Measurements from ENCODE around the gene OTUD3.

OTUD3 gene

DNA sequence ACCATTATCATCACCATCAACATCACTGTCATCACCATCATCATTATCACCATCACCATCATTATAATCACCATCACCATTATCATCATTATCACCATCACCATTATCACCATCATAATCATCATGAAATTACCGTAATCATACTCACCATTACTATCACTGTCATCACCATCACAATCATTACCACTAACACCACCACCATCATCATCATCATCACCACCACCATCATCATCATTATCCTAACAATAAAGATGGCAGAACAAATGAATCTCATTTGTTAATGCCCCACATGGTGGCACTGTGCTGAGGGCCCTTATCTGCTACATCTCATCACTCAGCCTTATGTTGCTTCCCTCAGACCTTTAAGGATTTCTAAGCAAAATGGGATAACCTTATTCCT, 50.7 kb downstream of the OTUD3 start:
- H3K4me3 ChIP-seq (ENCODE audit: insufficient read depth, low read length, poor library complexity, severe bottlenecking), result no peak overlapping the region
- H2AFZ ChIP-seq (ENCODE audit: low read depth, low read length, severe bottlenecking), result no peak overlapping the region

DNA sequence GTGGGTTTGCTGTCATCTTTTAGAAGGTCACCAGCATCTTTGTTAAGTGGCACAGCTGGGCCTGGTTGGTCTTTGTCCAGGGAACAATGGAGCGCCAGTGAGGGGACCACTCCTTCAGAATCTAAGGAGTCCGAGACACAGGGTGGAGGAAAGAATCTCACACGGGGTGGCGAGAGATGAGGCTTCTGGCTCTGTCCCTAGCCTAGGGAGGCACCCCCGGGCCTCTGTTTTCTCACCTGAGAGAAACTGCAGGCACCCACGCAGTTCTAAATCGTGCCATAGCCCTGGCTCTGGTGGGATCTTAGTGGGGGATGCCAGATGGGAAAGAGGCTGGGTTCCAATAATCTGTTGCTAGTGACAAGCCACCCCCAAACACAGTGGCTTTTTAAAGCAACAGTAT, 52.1 kb downstream of the OTUD3 start:
- H3K36me3 ChIP-seq (ENCODE audit: low read length), result no peaks in the 10 kb centered on the region
- no peak for TF ChIP-seq EZH2phosphoT487 (conservative IDR thresholded peaks at IDR 0.05; ENCODE audit: low read length)
- TF ChIP-seq CTCF (IDR thresholded peaks at IDR 0.05; ENCODE audit: insufficient read depth, low read length, poor library complexity, severe bottlenecking), result no peak
- H3K79me2 ChIP-seq (ENCODE audit: insufficient read depth, low read length), result no peaks in the 10 kb centered on the region
- no peak overlapping the region for H2AFZ ChIP-seq (ENCODE audit: low read depth, low read length, severe bottlenecking)
- H4K20me1 ChIP-seq (ENCODE audit: low read depth, low read length), result no peaks in the 10 kb centered on the region
- H3K9me3 ChIP-seq (ENCODE audit: insufficient read depth, low read length), result peaks cover 10% of the 10 kb centered on the region
- H3K27ac ChIP-seq (ENCODE audit: low read depth, low read length), result no peak overlapping the region
- no peak overlapping the region for H3K9ac ChIP-seq (ENCODE audit: low read length)
- H3K27me3 ChIP-seq (ENCODE audit: low read length), result no peaks in the 10 kb centered on the region
- no peaks in the 10 kb centered on the region for H3K9me2 ChIP-seq (replicated peaks; ENCODE audit: insufficient read depth, low read length)
- H3K4me2 ChIP-seq (ENCODE audit: low read depth, low read length, poor library complexity, severe bottlenecking), result no peak overlapping the region
- no peaks in the 10 kb centered on the region for H3F3A ChIP-seq (ENCODE audit: insufficient read depth)
- no peak overlapping the region for H3K4me3 ChIP-seq (ENCODE audit: insufficient read depth, low read length, poor library complexity, severe bottlenecking)

More for the DNA sequence above, 50.7 kb downstream of the OTUD3 start:
- Histone ChIP-seq H3K9ac (ENCODE audit: low read length) (no peak overlapping the region), H3F3A (ENCODE audit: insufficient read depth) (no peaks in the 10 kb centered on the region), H4K20me1 (ENCODE audit: low read depth, low read length) (no peaks in the 10 kb centered on the region), H3K9me3 (ENCODE audit: insufficient read depth, low read length) (peaks cover 10% of the 10 kb centered on the region), H3K9me2 (replicated peaks; ENCODE audit: insufficient read depth, low read length) (no peaks in the 10 kb centered on the region), H3K36me3 (ENCODE audit: low read length) (no peaks in the 10 kb centered on the region), H3K27ac (ENCODE audit: low read depth, low read length) (no peak overlapping the region), H3K79me2 (ENCODE audit: insufficient read depth, low read length) (no peaks in the 10 kb centered on the region), H3K4me2 (ENCODE audit: low read depth, low read length, poor library complexity, severe bottlenecking) (no peak overlapping the region), H3K27me3 (ENCODE audit: low read length) (no peaks in the 10 kb centered on the region)
- no peak for TF ChIP-seq CTCF (IDR thresholded peaks at IDR 0.05; ENCODE audit: insufficient read depth, low read length, poor library complexity, severe bottlenecking)
- TF ChIP-seq EZH2phosphoT487 (conservative IDR thresholded peaks at IDR 0.05; ENCODE audit: low read length), result no peak

- Histone ChIP-seq H3F3A (ENCODE audit: insufficient read depth) (no peaks in the 10 kb centered on the region), H3K36me3 (ENCODE audit: low read length) (no peaks in the 10 kb centered on the region), H3K9me3 (ENCODE audit: insufficient read depth, low read length) (peaks cover 9% of the 10 kb centered on the region), H3K9ac (ENCODE audit: low read length) (no peak overlapping the region), H4K20me1 (ENCODE audit: low read depth, low read length) (no peaks in the 10 kb centered on the region), H3K27ac (ENCODE audit: low read depth, low read length) (no peak overlapping the region), H3K79me2 (ENCODE audit: insufficient read depth, low read length) (no peaks in the 10 kb centered on the region), H3K4me2 (ENCODE audit: low read depth, low read length, poor library complexity, severe bottlenecking) (no peak overlapping the region), H3K4me3 (ENCODE audit: insufficient read depth, low read length, poor library complexity, severe bottlenecking) (no peak overlapping the region), H2AFZ (ENCODE audit: low read depth, low read length, severe bottlenecking) (no peak overlapping the region), H3K27me3 (ENCODE audit: low read length) (no peaks in the 10 kb centered on the region), H3K9me2 (replicated peaks; ENCODE audit: insufficient read depth, low read length) (no peaks in the 10 kb centered on the region)
- TF ChIP-seq CTCF (IDR thresholded peaks at IDR 0.05; ENCODE audit: insufficient read depth, low read length, poor library complexity, severe bottlenecking) (no peak), EZH2phosphoT487 (conservative IDR thresholded peaks at IDR 0.05; ENCODE audit: low read length) (no peak)
Measured at GRCh38 chr1:19936061-19936750, 54.0 kb downstream of the OTUD3 start.
